ENCODE measurements around the gene TMPRSS11B.
"Not testable (repeated sequence)": the region's sequence is repeated elsewhere in the genome, so short reads cannot be mapped to it uniquely, and the experiment has no call there.

Gene TMPRSS11B

GRCh38 chr4:68228568-68228967, 16.9 kb downstream of the TMPRSS11B start:
- no peak for DNase-seq (ENCODE audit: low read depth, low spot score)

GRCh38 chr4:68218044-68218443, 27.4 kb downstream of the TMPRSS11B start:
- DNase-seq (ENCODE audit: low read depth, low spot score), result no peak

- no peak for DNase-seq (ENCODE audit: low read depth, low spot score)
Observed at GRCh38 chr4:68216501-68216900, 29.0 kb downstream of the TMPRSS11B start.

GRCh38 chr4:68209003-68209402, 36.5 kb downstream of the TMPRSS11B start:
- no peak for DNase-seq (ENCODE audit: low read depth, low spot score)

GRCh38 chr4:68194305-68194704, 51.2 kb downstream of the TMPRSS11B start:
- not testable (repeated sequence) for DNase-seq (ENCODE audit: low read depth, low spot score)

- DNase-seq (ENCODE audit: low read depth, low spot score), result no peak
Observed at GRCh38 chr4:68193194-68193593, 52.3 kb downstream of the TMPRSS11B start.

GRCh38 chr4:68187145-68187544, 58.3 kb downstream of the TMPRSS11B start:
- no peak for DNase-seq (ENCODE audit: low read depth, low spot score)

GRCh38 chr4:68184923-68185322, 60.6 kb downstream of the TMPRSS11B start:
- no peak for DNase-seq (ENCODE audit: low read depth, low spot score)

GRCh38 chr4:68183417-68183816, 62.1 kb downstream of the TMPRSS11B start:
- DNase-seq (ENCODE audit: low read depth, low spot score), result no peak

- DNase-seq (ENCODE audit: low read depth, low spot score), result no peak
Observed at GRCh38 chr4:68182382-68182820, 63.1 kb downstream of the TMPRSS11B start.

GRCh38 chr4:68180849-68181526, 64.5 kb downstream of the TMPRSS11B start:
- no peak for DNase-seq (ENCODE audit: low read depth, low spot score)

- no peak for DNase-seq (ENCODE audit: low read depth, low spot score)
Observed at GRCh38 chr4:68176904-68177303, 68.6 kb downstream of the TMPRSS11B start.
